Muscle of arm (tissue), 12 donors: Measurements from ENCODE around the gene PRSS56. TPM values are rescaled to one million over a fixed set of nuclear protein-coding genes. Genes with fewer than 3 reads are reported as not detected.

Experiments used
- DNase-seq: peaks from one replicate; pipeline ENCODE4 v3.0.0-alpha.2; 2013
- polyA plus RNA-seq, 12 donors: library from polyadenylated mRNA; unstranded; fragments of 120-200 nt; gene quantifications; one replicate each; pipeline ENCODE4 v1.2.1, GENCODE V29; 2013; ENCODE audit not compliant: insufficient read length in 12 of 12

Gene PRSS56
- polyA plus RNA-seq, 12 donors = 0.51 to 2.6 (median 1.3) TPM; not detected in 2

DNA sequence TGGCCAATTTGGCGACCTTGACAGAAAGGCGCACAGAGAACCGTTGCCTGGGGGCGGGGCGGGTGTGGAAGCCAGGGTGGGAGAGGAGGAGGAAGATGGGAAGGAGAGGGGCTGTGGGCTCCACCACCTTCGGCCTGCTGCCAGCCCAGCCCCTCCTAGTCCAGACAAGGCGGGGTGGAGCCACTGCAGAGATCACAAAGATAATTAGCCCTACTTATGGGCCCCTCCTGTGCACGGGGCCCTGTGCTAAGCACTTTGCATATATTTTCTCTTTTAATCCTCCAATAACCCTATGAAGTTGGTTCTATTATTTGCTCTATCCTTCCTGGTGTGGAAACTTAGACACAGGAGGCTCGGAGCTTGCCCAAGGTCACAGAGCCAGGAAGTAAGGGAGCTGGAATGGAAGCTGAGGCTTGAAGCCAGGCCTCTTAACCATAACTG is 18.8 kb upstream of the PRSS56 start:
- no peak for DNase-seq

DNA sequence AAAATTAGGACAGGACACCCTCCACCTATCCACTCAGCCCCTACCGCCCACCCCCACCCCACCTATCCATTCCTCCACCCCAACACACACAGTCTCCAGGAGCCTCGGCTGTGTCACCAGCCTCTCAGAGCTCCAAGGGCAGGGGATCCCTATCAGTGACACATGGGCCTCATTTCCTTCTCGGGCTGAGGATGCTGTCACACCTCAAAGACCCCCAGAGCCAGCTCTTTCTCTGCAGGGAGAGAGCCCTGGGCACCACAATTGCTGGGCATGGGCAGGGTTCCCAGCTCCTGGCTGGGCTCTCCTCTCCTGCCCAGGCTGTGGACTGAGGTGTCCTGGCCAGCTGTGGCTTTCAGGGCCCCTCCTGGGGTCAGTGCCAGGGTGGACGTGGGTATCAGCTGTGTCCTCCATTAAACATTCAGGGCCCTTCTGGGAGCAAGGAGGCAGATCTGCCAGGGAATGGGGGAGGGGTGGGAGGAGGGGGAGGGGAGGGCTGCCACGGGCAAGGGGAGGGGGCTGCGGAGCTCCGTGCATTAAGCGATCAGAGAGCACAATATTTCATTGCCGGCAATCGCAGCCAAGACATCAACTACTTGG is 18.3 kb upstream of the PRSS56 start:
- no peak for DNase-seq

DNA sequence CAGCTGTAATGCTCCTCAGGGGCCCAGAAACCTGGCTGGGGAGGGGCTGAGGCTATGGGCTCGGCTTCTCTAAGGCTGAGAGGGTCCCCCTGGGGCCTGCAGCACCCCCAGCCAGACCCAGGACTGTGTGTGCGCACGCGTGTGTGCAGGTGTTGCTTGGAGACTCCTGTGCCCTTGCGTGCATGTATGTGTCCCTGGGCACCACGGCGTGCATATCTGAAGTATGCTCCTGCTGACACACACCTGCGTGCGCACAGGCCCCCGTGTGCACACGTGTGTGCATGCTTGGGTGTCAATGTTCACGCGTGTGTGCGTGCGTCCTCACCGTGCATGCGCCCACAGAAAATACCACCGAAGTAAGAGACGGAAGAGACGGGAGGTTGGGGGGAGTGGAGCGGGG is 17.7 kb upstream of the PRSS56 start:
- DNase-seq = no peak

DNA sequence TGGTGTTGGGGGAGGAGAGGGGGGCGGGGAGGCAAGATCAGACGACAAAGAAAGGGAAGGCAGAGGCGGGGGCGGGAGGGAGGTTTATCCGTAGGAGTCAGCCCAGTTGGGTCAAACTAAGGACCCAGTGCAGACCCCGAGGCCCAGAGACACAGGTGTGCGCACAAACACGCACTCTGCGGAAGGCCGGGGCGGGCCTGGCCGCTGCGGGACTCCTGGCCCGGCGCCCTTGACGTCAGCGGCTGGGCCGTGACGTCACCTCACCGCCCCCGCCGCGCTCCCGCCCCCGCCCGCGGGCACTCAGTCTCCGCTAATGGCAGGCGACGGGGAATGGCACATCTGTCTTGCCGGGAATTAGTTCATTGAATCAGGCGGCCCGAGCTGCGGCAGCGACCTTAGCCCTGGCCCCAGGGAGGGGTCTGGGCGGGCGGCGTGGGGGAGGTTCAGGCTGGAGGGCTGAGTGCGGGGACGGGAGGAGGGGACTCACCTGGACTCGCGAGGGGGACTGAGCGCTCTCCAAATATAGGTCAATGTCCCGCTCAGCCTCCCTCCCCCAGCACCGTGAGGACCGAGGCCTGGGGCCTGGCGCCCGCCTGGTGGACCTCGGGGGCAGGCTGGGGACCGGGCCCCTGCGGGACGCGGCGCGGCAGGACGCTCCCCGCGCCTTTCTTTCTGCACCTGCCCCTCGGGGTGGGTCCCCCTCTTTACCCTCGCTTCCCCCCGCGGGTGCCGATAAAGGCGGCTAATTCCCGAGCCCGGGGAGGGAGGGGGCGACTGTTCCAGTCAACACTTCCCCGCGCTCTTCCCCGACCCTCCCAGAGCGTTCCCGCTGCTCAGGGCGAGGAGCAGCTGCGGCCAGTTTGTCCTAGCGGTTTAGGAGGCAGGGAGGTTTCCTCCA is 17.0 kb upstream of the PRSS56 start:
- no peak for DNase-seq

DNA sequence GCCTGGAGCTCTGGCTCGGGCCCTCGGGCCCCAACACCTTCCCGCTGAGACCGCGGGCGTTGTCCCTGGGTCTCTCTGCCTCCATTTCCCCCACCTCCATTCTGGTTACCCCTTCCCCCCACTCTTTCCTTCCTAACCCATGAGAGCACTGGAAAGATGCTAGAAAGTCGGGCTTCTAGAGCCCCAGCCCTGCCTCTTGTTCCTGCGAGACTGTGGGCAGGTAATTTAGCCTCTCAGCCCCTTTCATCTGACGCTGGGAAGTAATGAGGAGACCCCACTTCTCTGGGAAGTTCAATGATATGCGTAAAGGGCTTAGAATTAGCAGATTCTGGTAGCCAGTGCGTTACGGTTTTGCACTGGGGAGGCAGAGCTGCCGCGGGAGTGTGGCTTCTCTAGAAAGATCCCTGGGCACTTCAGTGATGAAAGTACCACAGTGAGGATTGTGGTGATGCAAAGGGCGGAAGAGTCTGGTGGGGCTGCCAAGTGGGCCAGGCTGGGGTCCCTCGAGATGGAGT is 16.3 kb upstream of the PRSS56 start:
- DNase-seq = no peak

DNA sequence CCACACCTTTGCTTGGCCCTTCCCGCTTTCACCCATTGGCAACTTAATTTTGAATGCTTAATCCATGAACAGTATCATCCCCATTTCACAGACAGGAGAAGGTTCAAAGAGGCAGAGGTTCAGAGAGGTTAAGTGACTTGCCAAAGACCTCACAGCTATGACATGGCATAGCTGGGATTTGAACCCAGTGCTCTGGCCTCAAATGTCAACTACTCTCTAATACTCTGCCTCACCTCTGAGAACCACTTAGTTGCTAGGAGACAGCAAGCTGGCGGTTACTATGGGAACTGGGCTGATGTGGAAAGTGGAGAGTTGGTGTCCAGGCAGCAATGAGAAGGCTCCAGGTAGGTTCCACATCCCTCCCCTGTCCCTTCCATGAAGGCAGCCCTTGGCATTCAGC is 15.8 kb upstream of the PRSS56 start:
- DNase-seq = no peak

DNA sequence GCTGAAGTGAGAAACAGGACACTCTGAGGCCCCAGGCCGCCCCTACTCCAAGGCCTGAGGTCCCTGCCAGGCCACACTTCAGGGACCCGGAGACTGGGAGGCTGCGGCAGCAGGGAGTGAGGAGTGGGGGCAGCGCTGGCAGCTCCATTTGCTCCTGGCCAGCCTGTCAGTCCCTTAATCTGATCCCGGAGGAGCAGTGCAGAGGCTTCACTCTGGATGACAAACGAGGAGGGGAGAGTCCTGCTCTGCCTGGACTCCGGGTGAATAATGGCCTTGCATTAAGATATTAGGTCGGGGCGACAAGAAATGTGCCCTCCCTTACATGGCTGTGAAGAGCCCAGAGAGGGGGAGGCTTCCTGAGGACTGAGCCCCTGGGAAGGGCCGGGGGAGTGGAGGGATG is 14.3 kb upstream of the PRSS56 start:
- DNase-seq = no peak

DNA sequence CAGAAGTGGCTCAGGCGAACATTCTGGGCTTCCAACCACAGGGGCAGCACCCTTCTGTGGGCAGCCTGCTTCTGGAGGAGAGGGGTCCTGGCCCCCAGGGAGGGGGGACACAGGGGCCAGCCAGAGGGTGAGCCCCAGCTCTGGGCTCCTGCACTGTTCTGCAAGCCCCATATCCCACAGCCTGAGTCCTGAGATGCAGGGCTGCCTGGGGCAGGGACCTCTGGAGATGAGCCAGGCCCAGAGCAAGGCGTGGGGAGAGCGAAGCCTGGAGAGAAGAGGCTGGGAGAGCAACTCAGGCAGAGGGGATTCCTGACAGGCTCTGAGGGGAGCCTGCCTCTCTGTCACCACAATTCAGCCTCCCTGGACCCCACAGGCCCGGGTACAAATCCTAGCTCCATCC is 13.5 kb upstream of the PRSS56 start:
- no peak for DNase-seq

DNA sequence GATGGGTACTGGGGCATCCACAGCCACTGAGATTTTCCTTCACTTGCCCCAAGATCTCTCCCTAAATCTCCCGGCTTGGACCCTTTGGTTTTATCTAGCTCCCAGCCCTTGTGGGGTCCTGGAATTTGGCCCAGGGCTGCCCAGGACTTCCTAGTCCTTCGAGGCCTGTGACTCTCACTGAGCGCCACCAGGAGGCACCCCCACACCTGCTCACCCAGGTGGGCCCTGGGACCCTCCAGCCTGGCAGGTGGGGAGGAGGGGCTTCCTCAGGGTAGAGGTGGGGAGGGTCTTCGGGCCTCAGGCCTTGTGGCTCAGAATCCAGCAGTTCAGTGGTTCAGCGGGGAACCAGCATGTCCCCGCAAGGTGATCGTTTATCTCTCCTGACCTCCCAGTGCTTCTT is 11.9 kb upstream of the PRSS56 start:
- DNase-seq = no peak

DNA sequence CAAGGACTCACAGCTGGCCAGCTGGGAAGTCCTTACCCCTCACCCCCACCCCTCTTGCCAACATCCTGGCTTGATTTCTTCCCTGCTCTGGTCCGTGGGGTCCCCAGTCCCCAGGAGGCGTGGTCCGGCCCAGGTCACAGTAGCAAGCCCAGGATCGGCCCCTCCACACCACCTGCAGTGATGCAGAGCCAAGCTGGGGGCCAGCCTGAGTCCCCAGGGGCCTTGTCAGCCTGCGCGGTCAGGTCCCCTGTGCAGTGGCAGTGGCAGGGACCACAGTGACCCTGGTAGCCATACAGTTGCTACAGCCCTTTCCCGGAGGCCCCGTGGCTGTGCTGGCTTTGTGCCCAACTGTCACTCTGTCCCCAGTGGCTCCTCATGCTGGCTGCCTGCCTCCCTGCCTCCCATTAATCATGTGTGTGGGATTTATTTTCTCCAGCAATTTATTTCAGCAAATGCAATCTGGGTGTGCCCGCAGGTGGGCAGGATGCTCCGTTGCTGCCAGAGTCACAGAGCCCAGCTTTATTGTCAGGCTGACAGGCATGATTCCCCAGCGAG is 8.8 kb upstream of the PRSS56 start:
- no peak for DNase-seq

DNA sequence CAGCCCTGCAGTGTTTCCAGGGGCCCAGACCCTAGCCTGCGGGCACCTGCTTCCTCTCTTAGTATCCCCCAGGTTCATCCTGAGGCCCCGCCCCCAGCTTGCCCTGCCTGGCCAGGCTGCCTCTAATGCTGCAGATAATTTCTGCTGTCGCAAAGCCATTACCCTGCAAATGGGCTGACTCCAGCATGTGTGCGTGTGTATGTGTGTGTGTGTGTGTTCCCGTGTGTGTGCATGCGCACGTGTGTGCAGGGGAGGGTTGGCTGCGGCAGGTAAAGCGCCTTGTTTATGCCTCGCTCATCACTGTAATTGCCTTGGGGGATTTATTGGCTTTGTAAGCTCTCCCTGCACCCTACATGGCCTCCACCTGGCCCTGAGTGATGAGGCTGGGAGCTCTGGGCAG is 7.6 kb upstream of the PRSS56 start:
- no peak for DNase-seq

DNA sequence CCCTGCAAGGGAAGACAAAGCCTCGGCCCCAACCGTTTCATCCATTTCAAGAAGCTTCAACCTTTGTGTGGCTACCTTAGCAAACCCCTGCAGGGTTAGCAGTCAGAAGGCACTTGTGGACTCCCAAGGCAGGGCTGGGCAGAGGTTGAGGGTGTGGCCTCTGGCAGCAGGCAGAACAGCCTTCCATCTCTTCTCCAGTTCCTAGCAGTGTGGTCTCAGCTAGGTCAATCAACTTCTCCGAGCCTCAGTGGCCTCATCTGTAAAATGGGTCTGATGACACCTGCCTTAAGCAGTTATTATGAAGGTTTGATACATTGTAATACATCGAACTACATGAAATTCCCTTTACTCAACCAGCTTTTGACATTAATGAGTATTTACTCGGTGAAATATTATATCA is 6.8 kb upstream of the PRSS56 start:
- no peak for DNase-seq

DNA sequence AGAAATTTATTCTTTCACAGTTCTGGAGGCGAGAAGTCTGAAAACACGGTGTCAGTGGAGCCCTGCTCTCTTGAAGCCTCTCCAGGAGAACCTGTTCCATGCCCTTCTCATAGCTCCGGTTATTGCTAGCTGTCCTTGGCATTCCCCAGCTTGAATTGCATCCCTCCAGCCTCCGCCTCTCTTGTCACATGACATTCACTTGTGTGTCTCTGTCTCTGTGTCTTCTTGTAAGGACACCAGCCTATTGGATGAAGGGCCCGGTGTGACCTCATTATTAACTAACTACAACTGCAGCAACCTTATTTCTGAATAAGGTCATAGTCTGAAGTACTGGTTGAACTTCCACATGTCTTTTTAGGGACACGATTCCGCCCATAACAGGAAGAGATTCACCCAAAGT is 4.5 kb upstream of the PRSS56 start:
- no peak for DNase-seq

DNA sequence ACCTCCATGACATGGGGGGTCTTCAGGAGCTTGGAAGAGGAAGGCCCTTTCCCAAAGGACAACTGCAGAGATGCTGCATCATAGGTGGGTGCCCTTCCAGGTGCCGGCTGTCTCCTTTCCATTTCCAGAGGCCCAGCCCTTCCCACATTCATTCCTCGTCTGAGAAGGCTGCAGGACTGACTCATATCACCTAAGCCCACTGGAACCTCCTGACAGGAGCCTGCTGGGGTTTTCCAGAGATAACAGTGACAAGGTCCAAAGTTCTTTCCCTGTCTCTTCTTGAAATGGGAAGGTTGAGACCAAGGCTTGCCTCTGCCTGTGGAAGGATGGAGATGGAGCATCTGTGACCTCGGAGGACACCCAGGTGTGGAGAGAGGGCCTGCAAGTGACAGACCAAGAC is 3.6 kb upstream of the PRSS56 start:
- no peak for DNase-seq

DNA sequence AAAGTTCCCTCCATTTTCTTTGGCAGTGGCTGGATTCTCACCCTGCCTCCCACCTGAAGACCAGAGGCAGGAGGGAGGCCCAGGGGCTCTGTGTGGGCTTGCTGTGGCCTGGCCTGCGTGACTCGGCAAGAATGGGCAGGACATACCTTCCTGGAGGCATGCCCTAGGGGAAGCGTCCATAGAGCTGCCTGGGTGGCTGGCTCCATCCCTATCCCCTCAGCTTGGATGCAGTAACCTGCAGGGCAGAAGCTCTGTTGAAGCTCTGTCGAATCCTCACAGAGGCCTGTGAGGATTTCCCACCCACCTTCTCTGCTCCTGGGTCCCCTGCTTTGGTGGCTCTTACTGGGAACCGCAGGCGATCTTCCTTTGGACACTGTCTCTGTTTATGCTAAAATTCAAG is 1.3 kb upstream of the PRSS56 start:
- no peak for DNase-seq

DNA sequence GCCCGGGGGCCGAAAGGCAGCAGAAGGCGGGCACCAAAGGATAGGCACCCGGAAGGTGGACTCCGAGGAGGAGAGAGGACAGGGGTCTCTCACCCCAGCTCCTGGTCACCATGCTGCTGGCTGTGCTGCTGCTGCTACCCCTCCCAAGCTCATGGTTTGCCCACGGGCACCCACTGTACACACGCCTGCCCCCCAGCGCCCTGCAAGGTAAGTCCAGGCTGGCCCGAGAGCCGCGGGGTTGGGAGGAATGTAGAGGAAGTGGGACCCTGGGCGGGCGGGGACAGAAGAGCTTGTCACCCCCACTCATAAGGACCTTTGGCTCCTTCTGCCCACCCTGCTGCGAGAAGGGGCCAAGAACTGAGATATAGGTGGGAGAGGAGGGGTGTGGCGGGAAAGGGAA is 301 bp downstream of the PRSS56 start:
- no peak for DNase-seq

DNA sequence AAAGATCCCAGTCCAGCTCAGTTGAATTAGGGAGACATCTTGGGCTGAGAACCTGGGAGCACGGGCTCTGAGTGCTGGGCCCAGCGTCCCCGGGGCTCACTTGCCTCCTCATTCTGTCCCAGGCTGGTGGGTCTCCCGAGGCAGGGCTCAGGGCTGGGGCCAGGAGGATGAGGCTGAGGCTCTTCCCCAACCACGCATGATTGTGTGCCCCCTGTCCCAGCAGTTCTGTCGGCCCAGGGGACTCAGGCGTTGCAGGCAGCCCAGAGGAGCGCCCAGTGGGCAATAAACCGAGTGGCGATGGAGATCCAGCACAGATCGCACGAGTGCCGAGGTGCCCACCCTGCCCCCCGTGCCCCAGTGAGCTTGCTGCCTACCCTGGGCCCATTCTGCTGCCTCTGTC is 910 bp downstream of the PRSS56 start:
- DNase-seq = no peak

DNA sequence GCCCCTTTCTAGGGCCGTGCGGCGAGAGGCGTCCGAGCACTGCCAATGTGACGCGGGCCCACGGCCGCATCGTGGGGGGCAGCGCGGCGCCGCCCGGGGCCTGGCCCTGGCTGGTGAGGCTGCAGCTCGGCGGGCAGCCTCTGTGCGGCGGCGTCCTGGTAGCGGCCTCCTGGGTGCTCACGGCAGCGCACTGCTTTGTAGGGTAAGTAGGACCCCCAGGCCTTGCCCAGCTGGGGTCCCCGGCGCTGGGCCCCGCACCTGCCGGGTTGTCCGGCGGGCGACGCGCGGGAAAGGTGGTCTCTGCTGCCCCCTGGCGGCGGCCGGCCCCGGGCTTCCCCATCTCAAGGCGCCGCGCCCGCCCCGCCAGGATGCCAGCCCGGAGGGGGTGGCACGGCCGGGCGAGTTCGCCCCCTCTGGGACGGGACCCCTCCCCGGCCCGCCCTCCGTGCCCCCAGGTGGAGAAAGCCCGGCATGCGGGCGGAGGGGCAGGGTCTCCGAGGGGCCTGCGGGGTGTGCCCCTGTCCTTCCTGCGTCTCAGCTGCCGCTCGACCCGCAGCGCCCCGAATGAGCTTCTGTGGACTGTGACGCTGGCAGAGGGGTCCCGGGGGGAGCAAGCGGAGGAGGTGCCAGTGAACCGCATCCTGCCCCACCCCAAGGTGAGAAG is 1.9 kb downstream of the PRSS56 start:
- no peak for DNase-seq

DNA sequence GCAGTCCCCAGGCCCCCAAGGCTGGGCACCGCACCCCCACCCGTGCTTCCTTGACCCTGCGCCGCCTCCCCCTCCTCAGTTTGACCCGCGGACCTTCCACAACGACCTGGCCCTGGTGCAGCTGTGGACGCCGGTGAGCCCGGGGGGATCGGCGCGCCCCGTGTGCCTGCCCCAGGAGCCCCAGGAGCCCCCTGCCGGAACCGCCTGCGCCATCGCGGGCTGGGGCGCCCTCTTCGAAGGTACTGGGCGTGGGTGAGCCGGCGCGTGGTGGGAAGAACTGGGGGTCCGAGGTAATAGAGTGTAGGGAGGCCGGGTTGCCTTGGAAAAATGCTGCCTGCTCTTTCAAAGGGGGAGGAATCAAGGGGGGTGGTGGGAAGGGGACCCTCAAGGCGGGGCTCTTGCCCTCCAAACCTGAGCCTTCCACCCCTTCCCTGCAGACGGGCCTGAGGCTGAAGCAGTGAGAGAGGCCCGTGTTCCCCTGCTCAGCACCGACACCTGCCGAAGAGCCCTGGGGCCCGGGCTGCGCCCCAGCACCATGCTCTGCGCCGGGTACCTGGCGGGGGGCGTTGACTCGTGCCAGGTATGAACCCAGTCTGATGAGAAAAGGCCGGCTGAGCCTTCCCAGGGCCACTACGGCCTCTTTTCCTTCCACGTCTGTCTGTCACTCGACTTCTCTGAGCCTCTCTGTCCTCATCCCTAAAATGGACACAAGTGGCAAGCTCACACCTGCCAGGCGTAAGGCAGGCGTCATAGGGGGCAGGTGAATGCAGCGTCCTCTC is 2.6 kb downstream of the PRSS56 start:
- DNase-seq = no peak

DNA sequence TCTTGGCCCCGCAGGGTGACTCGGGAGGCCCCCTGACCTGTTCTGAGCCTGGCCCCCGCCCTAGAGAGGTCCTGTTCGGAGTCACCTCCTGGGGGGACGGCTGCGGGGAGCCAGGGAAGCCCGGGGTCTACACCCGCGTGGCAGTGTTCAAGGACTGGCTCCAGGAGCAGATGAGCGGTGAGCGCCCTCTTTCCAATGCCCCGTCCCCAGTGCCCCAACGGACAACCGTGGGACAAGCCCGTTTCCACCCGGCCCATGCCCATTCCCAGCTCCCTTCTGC is 3.2 kb downstream of the PRSS56 start:
- no peak for DNase-seq

DNA sequence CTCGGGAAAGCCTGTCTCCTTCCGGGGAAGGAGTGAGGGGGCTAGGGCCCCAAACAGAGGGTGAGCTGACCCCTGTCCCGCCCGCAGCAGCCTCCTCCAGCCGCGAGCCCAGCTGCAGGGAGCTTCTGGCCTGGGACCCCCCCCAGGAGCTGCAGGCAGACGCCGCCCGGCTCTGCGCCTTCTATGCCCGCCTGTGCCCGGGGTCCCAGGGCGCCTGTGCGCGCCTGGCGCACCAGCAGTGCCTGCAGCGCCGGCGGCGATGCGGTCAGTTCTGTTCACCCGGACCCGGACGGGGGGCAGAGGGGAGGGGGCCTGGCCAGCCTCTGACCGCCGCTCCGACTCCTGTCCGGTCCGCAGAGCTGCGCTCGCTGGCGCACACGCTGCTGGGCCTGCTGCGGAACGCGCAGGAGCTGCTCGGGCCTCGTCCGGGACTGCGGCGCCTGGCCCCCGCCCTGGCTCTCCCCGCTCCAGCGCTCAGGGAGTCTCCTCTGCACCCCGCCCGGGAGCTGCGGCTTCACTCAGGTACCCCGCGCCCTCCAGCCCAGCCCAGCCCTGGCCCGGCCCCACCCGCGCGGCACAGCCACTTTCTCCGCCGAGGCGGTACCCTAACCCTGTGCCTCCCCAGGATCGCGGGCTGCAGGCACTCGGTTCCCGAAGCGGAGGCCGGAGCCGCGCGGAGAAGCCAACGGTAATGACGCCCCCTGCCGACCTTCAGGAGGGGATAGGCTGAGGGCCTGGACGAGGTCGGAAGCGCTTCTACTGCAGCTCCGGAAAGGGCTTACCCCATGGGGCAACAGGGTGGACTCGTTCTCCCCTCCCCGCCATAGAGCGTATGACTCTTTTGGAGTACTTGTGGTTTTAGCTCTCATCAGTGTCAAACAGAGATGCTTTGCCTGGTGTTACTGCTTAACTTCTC is 3.8 kb downstream of the PRSS56 start:
- DNase-seq = no peak
